ENCODE measurements around the gene NXPH3.

- TF ChIP-seq POLR2A (IDR thresholded peaks at IDR 0.05; ENCODE audit: low read length) (no peak), GATA1 (IDR thresholded peaks at IDR 0.05; ENCODE audit: low read depth, low read length) (no peak)
Measured at GRCh38 chr17:49570540-49571242, 5.0 kb upstream of the NXPH3 start.
